Measurements from ENCODE around the gene STRIP1. TPM values are rescaled to one million over a fixed set of nuclear protein-coding genes. Genes with fewer than 3 reads are reported as not detected.
A peak's percentile ranks its signal among the peaks of the same experiment; 100 is the strongest.

Gene STRIP1
- total RNA-seq, 2 experiments from 2014 or later = 42.2 to 45.5 TPM

DNA sequence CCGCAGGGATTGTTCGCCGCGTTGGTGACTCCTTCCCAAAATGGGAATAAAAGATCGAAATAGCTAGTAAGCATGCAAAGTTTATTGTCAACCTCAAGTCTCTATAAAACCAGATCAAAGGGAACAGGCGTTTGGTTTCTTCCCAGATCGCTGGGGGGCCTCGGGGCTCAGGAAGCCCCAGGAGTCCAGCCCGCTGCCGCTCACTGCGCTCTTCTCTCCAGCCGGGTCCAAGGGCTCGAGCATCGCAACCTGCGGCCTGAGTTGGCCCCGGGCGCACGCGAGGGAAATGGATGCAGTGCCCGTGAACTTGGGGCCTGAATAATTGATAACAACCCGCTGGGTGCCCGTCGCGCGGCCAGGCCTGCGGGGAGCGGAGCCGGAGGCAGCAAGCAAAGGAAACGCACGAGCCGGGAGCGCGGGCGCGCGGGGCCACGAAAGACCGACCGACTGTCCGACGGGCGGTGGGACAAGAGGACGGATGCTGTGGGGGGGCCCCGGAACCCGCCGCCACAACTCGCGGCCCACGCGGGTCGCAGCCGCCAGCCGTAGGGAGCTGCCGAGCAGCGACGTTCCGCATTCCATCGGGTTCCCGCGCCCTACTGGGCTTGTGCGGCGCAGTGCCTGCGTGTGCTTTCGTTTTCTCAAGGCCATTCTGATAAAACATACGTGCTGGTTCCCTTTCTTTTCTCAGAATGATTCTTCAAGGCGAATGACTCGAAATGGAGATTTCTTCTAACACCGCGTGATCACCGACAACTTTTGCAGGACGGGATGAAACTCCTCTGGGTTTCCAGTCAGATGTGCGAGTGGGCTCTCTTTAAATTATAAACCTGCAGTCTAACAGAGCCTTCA, 50.0 kb downstream of the STRIP1 start:
- intact Hi-C loops (cut with micrococcal nuclease; ENCODE audit: unreplicated experiment) = loop anchor here (5.0 kb wide), 1 partner anchor 33 kb away; no protein-coding TSS in a partner anchor

DNA sequence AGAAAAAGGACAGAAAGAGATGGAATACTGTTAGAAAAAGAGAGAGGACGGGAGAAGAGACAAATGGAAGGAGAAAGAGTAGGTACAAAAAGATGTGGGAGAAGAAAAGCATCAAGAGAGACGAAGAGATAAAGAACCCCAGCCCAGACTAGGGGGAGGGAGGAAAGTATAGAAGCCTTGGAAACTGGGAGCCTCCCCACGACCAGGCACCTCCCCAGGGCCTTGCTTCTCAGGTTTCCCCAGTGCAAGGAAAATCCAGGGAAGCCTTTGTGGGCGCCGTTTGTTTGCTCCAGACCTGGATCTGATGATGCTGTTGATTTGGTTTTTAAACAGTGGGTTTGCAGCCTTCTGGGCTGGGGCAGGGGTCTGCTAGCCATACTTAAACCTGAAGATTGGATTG, 51.2 kb downstream of the STRIP1 start:
- DNase-seq (ENCODE audit: low spot score) = no peak
- no peaks in the 10 kb centered on the region for H4K20me1 ChIP-seq (ENCODE audit: insufficient read depth, low read length)
- H3K9me3 ChIP-seq (ENCODE audit: low read length) = no peaks in the 10 kb centered on the region
- CTCF ChIA-PET (ENCODE audit: unreplicated experiment) = no interaction called here
- POLR2A ChIA-PET = no interaction called here
- no peak overlapping the region for H3K4me3 ChIP-seq (ENCODE audit: low read depth, low read length, poor library complexity, severe bottlenecking)
- no peaks in the 10 kb centered on the region for H3K79me2 ChIP-seq (ENCODE audit: insufficient read depth, low read depth, low read length)
- H3K36me3 ChIP-seq (ENCODE audit: insufficient read depth, low read length) = no peaks in the 10 kb centered on the region
- TF ChIP-seq, protein P1, sequence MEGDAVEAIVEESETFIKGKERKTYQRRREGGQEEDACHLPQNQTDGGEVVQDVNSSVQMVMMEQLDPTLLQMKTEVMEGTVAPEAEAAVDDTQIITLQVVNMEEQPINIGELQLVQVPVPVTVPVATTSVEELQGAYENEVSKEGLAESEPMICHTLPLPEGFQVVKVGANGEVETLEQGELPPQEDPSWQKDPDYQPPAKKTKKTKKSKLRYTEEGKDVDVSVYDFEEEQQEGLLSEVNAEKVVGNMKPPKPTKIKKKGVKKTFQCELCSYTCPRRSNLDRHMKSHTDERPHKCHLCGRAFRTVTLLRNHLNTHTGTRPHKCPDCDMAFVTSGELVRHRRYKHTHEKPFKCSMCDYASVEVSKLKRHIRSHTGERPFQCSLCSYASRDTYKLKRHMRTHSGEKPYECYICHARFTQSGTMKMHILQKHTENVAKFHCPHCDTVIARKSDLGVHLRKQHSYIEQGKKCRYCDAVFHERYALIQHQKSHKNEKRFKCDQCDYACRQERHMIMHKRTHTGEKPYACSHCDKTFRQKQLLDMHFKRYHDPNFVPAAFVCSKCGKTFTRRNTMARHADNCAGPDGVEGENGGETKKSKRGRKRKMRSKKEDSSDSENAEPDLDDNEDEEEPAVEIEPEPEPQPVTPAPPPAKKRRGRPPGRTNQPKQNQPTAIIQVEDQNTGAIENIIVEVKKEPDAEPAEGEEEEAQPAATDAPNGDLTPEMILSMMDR (conservative IDR thresholded peaks at IDR 0.05; ENCODE audit: low read length) = no peak
- no peak for TF ChIP-seq EZH2phosphoT487 (IDR thresholded peaks at IDR 0.05; ENCODE audit: borderline replicate concordance, low read depth, low read length)
- no peak overlapping the region for H3K4me2 ChIP-seq (ENCODE audit: low read length)
- intact Hi-C loops (cut with micrococcal nuclease; ENCODE audit: unreplicated experiment) = no loop called here
- H3K27ac ChIP-seq (ENCODE audit: low read depth, low read length, poor library complexity, severe bottlenecking) = no peak overlapping the region
- H2AFZ ChIP-seq (ENCODE audit: low read length) = no peak overlapping the region
- no peaks in the 10 kb centered on the region for H3K9me2 ChIP-seq (ENCODE audit: insufficient read depth, low read length)
- no TSS peak for BruUV-seq (replicated peaks)
- H3K4me1 ChIP-seq (ENCODE audit: insufficient read depth, low read length, poor library complexity, severe bottlenecking) = no peaks in the 10 kb centered on the region

More for the DNA sequence above, 50.0 kb downstream of the STRIP1 start:
- no peaks in the 10 kb centered on the region for H3K4me1 ChIP-seq (ENCODE audit: insufficient read depth, low read length, poor library complexity, severe bottlenecking)
- H3K27ac ChIP-seq (ENCODE audit: low read depth, low read length, poor library complexity, severe bottlenecking) = no peak overlapping the region
- TF ChIP-seq, protein P1 (conservative IDR thresholded peaks at IDR 0.05; ENCODE audit: low read length) = no peak
- TF ChIP-seq EZH2phosphoT487 (IDR thresholded peaks at IDR 0.05; ENCODE audit: borderline replicate concordance, low read depth, low read length) = 0 out of 2 replicates have a peak, but pooled peaks have one; percentile 56
- no peaks in the 10 kb centered on the region for H3K9me2 ChIP-seq (ENCODE audit: insufficient read depth, low read length)
- H3K9me3 ChIP-seq (ENCODE audit: low read length) = no peaks in the 10 kb centered on the region
- H3K79me2 ChIP-seq (ENCODE audit: insufficient read depth, low read depth, low read length) = no peaks in the 10 kb centered on the region
- H3K36me3 ChIP-seq (ENCODE audit: insufficient read depth, low read length) = no peaks in the 10 kb centered on the region
- BruUV-seq (replicated peaks) = no TSS peak
- ChIA-PET CTCF (ENCODE audit: unreplicated experiment) (interaction anchor here (0.7 kb wide), 1 partner anchor 19 kb away, joined by 3 read pairs; no protein-coding TSS in a partner anchor), POLR2A (no interaction called here)
- H3K4me2 ChIP-seq (ENCODE audit: low read length) = no peak overlapping the region
- DNase-seq (ENCODE audit: low spot score) = no peak
- H3K4me3 ChIP-seq (ENCODE audit: low read depth, low read length, poor library complexity, severe bottlenecking) = no peak overlapping the region
- H2AFZ ChIP-seq (ENCODE audit: low read length) = no peak overlapping the region
- H4K20me1 ChIP-seq (ENCODE audit: insufficient read depth, low read length) = no peaks in the 10 kb centered on the region

DNA sequence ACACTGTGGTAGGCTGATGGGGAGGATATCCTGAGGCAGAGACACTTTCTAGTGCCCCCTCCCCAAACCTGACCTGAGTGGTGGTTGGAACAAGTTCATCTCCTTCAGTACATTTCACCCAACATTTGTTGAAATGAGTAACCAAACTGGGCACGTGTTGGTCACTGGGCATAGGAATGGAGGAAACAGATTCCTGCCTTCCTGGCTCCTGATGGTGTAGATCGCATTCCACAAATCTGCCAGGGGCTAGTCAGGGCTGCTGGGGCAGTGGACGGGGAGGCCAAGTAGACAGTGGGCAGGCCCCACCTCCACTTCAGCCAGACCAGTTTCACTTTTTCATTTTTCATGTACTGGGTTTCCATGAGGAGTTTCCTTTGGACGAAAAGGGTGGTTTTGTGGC, 52.5 kb downstream of the STRIP1 start:
- no peak for TF ChIP-seq EZH2phosphoT487 (IDR thresholded peaks at IDR 0.05; ENCODE audit: borderline replicate concordance, low read depth, low read length)
- TF ChIP-seq, protein P1 (conservative IDR thresholded peaks at IDR 0.05; ENCODE audit: low read length) = no peak
- BruUV-seq (replicated peaks) = no TSS peak
- intact Hi-C loops (cut with micrococcal nuclease; ENCODE audit: unreplicated experiment) = no loop called here
- no peaks in the 10 kb centered on the region for H3K79me2 ChIP-seq (ENCODE audit: insufficient read depth, low read depth, low read length)
- H4K20me1 ChIP-seq (ENCODE audit: insufficient read depth, low read length) = no peaks in the 10 kb centered on the region
- POLR2A ChIA-PET = no interaction called here
- H3K4me1 ChIP-seq (ENCODE audit: insufficient read depth, low read length, poor library complexity, severe bottlenecking) = no peaks in the 10 kb centered on the region
- H3K36me3 ChIP-seq (ENCODE audit: insufficient read depth, low read length) = no peaks in the 10 kb centered on the region
- no peak overlapping the region for H2AFZ ChIP-seq (ENCODE audit: low read length)
- H3K4me2 ChIP-seq (ENCODE audit: low read length) = no peak overlapping the region
- CTCF ChIA-PET (ENCODE audit: unreplicated experiment) = no interaction called here
- H3K9me2 ChIP-seq (ENCODE audit: insufficient read depth, low read length) = no peaks in the 10 kb centered on the region
- no peak for DNase-seq (ENCODE audit: low spot score)
- no peak overlapping the region for H3K4me3 ChIP-seq (ENCODE audit: low read depth, low read length, poor library complexity, severe bottlenecking)
- no peak overlapping the region for H3K27ac ChIP-seq (ENCODE audit: low read depth, low read length, poor library complexity, severe bottlenecking)
- H3K9me3 ChIP-seq (ENCODE audit: low read length) = no peaks in the 10 kb centered on the region
